Measurements from ENCODE around the gene UGGT1.
"Not testable (repeated sequence)": the region's sequence is repeated elsewhere in the genome, so short reads cannot be mapped to it uniquely, and the experiment has no call there.

The UGGT1 gene

GRCh38 chr2:128202791-128203190 is 111.8 kb downstream of the UGGT1 start:
- no peaks in the 10 kb centered on the region for H3K79me2 ChIP-seq (ENCODE audit: insufficient read depth, low read length)
- H2AFZ ChIP-seq (ENCODE audit: low read depth, low read length, severe bottlenecking), result no peak overlapping the region
- H3K9ac ChIP-seq (ENCODE audit: low read length), result no peak overlapping the region
- H3K36me3 ChIP-seq (ENCODE audit: low read length), result no peaks in the 10 kb centered on the region
- H4K20me1 ChIP-seq (ENCODE audit: low read depth, low read length), result no peaks in the 10 kb centered on the region
- H3K27me3 ChIP-seq (ENCODE audit: low read length), result no peaks in the 10 kb centered on the region
- H3K4me3 ChIP-seq (ENCODE audit: insufficient read depth, low read length, poor library complexity, severe bottlenecking), result no peak overlapping the region
- no peak for TF ChIP-seq CTCF (IDR thresholded peaks at IDR 0.05; ENCODE audit: insufficient read depth, low read length, poor library complexity, severe bottlenecking)
- no peak for TF ChIP-seq EZH2phosphoT487 (conservative IDR thresholded peaks at IDR 0.05; ENCODE audit: low read length)
- no peak overlapping the region for H3K4me2 ChIP-seq (ENCODE audit: low read depth, low read length, poor library complexity, severe bottlenecking)
- no peaks in the 10 kb centered on the region for H3K9me3 ChIP-seq (ENCODE audit: insufficient read depth, low read length)
- H3F3A ChIP-seq (ENCODE audit: insufficient read depth), result no peaks in the 10 kb centered on the region
- H3K27ac ChIP-seq (ENCODE audit: low read depth, low read length), result no peak overlapping the region
- no peaks in the 10 kb centered on the region for H3K9me2 ChIP-seq (replicated peaks; ENCODE audit: insufficient read depth, low read length)

GRCh38 chr2:128206245-128206644 is 115.2 kb downstream of the UGGT1 start:
- H2AFZ ChIP-seq (ENCODE audit: low read depth, low read length, severe bottlenecking), result no peak overlapping the region
- peaks cover 3% of the 10 kb centered on the region; the same call in 1 of the 2 replicates for H3K27me3 ChIP-seq (ENCODE audit: low read length)
- no peaks in the 10 kb centered on the region for H3K9me2 ChIP-seq (replicated peaks; ENCODE audit: insufficient read depth, low read length)

GRCh38 chr2:128208023-128208422 is 117.0 kb downstream of the UGGT1 start:
- Histone ChIP-seq H3K4me3 (ENCODE audit: insufficient read depth, low read length, poor library complexity, severe bottlenecking) (no peak overlapping the region), H3K4me2 (ENCODE audit: low read depth, low read length, poor library complexity, severe bottlenecking) (no peak overlapping the region), H3K79me2 (ENCODE audit: insufficient read depth, low read length) (no peaks in the 10 kb centered on the region), H3K9ac (ENCODE audit: low read length) (no peak overlapping the region), H2AFZ (ENCODE audit: low read depth, low read length, severe bottlenecking) (no peak overlapping the region), H3K9me2 (replicated peaks; ENCODE audit: insufficient read depth, low read length) (no peaks in the 10 kb centered on the region), H3K27ac (ENCODE audit: low read depth, low read length) (no peak overlapping the region), H4K20me1 (ENCODE audit: low read depth, low read length) (no peaks in the 10 kb centered on the region), H3K27me3 (ENCODE audit: low read length) (peaks cover 3% of the 10 kb centered on the region; the same call in 1 of the 2 replicates), H3K9me3 (ENCODE audit: insufficient read depth, low read length) (no peaks in the 10 kb centered on the region), H3K36me3 (ENCODE audit: low read length) (no peaks in the 10 kb centered on the region), H3F3A (ENCODE audit: insufficient read depth) (no peaks in the 10 kb centered on the region)
- no peak for TF ChIP-seq CTCF (IDR thresholded peaks at IDR 0.05; ENCODE audit: insufficient read depth, low read length, poor library complexity, severe bottlenecking)
- no peak for TF ChIP-seq EZH2phosphoT487 (conservative IDR thresholded peaks at IDR 0.05; ENCODE audit: low read length)

More at GRCh38 chr2:128206245-128206644, 115.2 kb downstream of the UGGT1 start:
- no peaks in the 10 kb centered on the region for H3K36me3 ChIP-seq (ENCODE audit: low read length)
- no peak overlapping the region for H3K9ac ChIP-seq (ENCODE audit: low read length)
- no peak overlapping the region for H3K4me2 ChIP-seq (ENCODE audit: low read depth, low read length, poor library complexity, severe bottlenecking)
- no peaks in the 10 kb centered on the region for H3K79me2 ChIP-seq (ENCODE audit: insufficient read depth, low read length)
- no peak overlapping the region for H3K4me3 ChIP-seq (ENCODE audit: insufficient read depth, low read length, poor library complexity, severe bottlenecking)
- no peaks in the 10 kb centered on the region for H3K9me3 ChIP-seq (ENCODE audit: insufficient read depth, low read length)
- TF ChIP-seq CTCF (IDR thresholded peaks at IDR 0.05; ENCODE audit: insufficient read depth, low read length, poor library complexity, severe bottlenecking) (no peak), EZH2phosphoT487 (conservative IDR thresholded peaks at IDR 0.05; ENCODE audit: low read length) (no peak)
- H3K27ac ChIP-seq (ENCODE audit: low read depth, low read length), result no peak overlapping the region
- no peaks in the 10 kb centered on the region for H4K20me1 ChIP-seq (ENCODE audit: low read depth, low read length)
- H3F3A ChIP-seq (ENCODE audit: insufficient read depth), result no peaks in the 10 kb centered on the region

GRCh38 chr2:128208631-128209324 is 117.8 kb downstream of the UGGT1 start:
- not testable (repeated sequence) for H2AFZ ChIP-seq (ENCODE audit: low read depth, low read length, severe bottlenecking); H3K4me3 ChIP-seq (ENCODE audit: insufficient read depth, low read length, poor library complexity, severe bottlenecking); H3K9me3 ChIP-seq (ENCODE audit: insufficient read depth, low read length); H4K20me1 ChIP-seq (ENCODE audit: low read depth, low read length); H3K4me2 ChIP-seq (ENCODE audit: low read depth, low read length, poor library complexity, severe bottlenecking); H3K27ac ChIP-seq (ENCODE audit: low read depth, low read length); H3K9me2 ChIP-seq (replicated peaks; ENCODE audit: insufficient read depth, low read length); H3K9ac ChIP-seq (ENCODE audit: low read length); H3K79me2 ChIP-seq (ENCODE audit: insufficient read depth, low read length); H3F3A ChIP-seq (ENCODE audit: insufficient read depth); H3K27me3 ChIP-seq (ENCODE audit: low read length); H3K36me3 ChIP-seq (ENCODE audit: low read length)

All from SU-DHL-6 (cell line).